HG02885 (cell line): ENCODE measurements around the gene GUCA1C.

ENCODE experiments used
- ATAC-seq: cut with Tn5 transposase; IDR thresholded peaks from one replicate; pipeline ENCODE4 v1.9.1; 2021; ENCODE audit warnings: mild to moderate bottlenecking; ENCODE audit not compliant: unreplicated experiment, poor library complexity

The GUCA1C gene, protein sequence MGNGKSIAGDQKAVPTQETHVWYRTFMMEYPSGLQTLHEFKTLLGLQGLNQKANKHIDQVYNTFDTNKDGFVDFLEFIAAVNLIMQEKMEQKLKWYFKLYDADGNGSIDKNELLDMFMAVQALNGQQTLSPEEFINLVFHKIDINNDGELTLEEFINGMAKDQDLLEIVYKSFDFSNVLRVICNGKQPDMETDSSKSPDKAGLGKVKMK

DNA sequence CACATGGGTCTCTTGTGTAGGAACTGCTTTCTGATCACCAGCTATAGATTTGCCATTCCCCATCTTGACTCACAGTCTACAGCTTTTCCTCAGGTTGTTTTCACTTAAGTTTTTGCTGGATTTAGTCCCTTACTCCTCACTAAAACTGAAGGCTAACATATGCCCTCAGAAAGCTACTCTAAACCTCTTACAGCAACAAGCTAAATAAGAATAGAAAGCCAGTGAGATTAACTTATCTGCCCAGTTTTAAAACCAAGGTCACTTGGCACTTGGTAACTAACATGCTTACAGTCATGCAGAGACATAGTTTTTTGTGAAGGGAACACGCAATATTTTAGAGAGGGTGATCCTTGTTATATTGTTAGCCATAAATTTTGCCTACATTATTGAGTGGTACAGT is at the start of gene GUCA1C:
Gene GUCA1C (minus strand): TSS at position 180 of the 400 bp plus-strand sequence. CDS start 117 bp downstream, at position 63.
- ATAC-seq = no peak

DNA sequence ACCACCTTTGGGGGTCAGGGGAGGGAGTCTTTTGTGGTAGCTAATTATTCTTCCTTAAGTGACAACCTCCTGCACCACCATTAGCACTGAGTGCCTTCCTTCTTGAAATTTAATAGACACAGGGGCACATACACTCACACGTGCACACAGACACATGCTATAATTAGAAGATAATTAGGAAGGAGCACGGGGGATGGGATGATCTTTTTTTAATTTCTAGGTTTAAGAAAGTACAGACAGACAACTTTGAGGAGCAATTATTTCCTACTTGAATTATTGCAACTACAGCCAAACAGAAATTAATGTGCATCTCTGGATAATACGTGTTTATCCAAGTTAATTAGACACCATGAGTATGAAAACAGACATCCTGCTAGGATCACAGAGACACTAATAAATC is 44.8 kb upstream of the GUCA1C start:
- ATAC-seq = no peak

DNA sequence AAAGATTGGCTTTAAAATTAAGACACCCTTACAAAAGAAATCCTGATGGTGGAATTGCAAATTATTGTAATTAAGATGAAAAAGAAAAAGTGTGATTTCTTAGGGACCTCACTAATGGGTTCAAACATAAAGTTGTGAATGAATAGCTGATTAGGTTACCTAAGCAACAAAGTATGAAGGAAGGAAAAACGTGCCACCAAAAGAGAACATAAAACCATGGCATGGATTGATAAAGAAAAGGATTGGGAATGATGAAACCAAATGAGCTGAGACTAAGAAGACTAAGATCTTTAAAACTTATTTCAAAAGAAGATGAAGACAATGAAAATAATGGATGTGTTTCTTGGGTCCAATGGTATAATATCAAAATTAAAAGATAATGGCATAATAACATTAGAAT is 32.2 kb upstream of the GUCA1C start:
- ATAC-seq = no peak

DNA sequence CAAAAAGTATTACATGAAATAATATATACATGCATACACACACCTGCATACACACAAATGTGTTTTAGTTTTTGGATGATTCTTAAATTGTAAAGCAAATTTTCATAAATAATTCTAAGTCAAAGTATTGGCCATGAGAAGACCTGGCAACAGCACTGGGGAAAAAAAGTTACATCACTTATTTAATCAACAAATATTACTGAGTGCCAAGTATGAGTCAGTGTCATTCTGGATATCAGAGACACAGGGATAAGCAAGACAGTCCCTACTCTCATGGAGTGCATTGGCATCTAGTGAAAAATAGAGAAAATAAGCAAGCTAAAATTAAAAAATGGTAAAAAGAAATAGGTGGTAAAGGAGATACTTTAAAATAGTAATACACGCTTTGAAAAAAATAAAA is 29.4 kb upstream of the GUCA1C start:
- ATAC-seq = no peak

DNA sequence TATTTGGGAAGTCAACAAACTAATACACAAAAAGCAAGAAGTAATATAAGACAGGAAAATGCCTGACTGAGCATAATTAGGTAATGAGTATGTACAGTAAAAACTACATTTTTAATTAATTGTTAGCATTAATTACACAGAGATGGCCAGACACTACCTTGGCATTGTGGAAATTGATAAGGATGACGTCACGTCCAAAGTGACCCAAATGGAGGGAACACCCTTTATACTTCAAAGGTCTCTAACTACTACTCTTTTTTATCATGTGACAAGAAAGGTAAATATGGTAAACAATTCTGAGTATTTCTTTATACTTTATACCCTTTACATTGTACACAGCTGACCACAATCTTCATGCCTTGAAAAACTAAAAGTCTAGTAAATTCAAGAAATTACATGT is 22.4 kb upstream of the GUCA1C start:
- no peak for ATAC-seq

DNA sequence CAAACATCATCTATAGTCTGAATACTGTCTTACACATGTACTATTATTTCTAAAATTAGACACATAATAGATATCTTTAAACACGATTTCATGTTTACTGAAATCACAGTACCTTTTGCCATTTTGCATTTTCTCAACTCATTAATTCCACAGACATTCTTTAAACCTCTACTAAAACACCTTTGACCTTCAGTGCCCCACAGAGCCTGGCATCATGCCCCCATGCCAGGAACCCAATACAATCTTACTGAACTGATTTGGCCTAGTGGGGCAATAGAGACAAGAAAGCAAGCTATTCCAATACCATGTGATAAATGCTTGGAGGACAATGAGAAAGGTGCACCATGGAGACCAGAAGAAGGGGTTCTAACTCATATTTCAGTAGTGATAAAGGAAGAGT is 19.3 kb upstream of the GUCA1C start:
- no peak for ATAC-seq

DNA sequence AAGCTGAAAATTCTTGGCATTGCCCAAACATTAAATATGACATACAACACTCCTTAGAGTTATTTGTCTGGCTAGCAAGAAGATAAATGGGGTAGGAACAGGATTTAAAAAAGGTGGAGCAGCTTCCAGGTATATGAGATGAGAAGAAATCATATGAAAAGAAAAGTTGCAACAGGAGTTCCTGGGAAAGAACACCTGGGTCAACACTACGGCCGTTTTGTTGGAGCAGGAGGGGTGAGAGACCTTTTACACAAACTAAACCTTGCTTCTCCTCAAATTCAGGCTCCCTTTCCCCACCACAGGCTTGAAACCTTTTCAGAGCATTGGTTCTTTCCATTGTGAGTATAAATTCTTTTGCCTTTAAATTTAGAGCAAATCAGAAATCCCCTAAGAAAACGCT is 18.8 kb upstream of the GUCA1C start:
- ATAC-seq = no peak

DNA sequence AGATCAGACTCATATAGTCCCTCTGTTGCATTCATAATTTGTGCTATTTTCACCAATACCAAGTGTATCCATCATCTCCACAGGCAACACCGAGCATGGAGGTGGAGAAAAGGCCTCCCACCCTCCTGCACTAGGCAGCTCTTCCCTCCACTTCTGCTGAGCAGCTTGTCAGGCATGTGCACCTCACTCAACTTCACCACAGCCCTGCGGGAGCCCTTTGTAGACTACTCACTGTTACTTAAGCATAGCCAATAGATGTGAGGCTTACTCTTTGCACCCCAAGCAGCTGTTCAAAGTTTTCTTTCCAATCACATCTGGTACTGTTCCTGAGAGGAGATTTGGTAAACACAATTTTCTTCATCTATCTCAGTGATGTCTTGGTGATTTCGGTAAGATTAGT is 16.9 kb upstream of the GUCA1C start:
- no peak for ATAC-seq

DNA sequence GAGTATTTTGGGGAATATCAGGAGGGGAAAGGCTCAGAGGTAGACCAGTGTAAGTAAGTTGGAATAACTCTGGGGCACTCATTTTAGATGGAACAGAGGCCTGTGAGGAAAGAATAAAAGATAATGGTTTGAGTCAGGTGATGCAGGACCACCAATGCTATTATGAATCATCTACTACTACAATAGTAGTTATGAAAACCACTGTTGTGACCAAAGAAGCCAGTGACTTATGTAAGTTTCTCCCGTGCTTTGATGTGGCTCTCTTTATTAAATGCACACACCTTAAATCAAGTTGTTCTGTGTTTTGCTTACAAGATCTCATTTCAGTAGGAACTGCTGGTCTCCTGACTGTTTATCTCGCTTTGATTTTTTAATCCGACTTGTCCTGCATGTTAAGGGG is 13.1 kb upstream of the GUCA1C start:
- no peak for ATAC-seq

DNA sequence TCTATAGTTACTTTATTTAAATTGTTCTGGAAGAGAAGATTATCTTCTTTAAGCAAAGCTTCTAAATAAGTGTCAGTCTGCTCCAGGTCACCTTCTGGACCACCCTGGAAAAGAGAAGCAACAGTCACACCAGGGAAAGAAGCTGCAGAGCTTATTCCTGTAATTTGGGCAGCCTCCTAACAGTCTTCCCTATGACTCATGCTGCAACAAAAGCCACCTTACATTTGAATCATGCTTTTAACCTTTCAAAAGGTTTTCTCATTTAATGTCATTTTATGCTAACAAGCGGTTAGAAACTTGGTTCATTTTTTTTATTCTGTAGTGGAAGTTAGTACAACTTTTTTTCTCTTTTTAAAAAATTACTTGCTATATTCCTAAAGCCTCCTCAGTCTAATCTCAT is 5.3 kb upstream of the GUCA1C start:
- no peak for ATAC-seq

DNA sequence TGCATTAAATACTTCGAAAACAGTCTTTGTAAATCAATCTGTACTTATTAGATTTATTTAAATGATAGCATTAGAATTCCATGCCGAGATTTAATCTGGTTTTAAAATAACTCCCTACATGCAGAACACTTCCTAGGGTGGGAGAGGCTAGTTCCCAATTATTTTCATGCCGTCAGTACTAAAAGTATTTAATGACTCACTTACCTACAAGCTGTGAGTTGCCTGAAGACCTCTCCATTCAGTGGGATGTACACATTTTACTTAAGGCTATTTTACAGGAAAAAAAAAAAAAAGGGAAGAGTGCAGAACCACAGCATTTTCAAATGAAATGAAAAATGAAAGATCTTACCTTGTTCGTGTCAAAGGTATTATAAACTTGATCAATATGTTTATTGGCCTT is 469 bp downstream of the GUCA1C start:
- no peak for ATAC-seq

DNA sequence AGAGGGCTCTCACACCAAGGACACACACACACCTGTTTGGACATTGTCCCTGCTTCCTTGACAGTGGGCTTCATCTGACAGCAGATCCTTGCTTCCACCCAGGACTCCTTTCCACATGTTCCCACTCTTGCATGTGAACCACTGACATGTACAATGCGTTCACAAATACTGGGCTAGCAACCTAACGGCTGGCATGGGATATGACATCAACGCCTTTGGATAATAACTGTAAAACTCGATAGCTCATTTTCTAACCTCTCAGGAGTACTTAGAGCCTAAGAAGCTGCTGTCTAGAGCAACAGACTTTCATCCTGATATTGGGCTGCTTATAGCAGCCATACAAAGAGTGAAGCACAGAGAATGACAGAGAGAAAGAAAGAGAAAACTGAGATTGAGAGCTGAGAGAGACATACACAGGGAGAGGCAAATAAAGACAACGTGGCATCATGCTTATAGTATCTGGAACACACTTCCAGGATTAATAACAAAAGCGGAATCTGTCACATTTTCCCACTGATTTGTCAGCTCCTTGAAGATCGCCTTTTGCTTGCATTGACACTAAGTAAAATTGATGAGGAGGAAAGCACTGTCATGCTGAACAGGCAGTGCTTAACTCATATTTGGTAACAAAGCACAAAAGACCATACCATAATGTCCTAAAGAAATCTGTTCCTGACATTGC is 1.7 kb downstream of the GUCA1C start:
- no peak for ATAC-seq

DNA sequence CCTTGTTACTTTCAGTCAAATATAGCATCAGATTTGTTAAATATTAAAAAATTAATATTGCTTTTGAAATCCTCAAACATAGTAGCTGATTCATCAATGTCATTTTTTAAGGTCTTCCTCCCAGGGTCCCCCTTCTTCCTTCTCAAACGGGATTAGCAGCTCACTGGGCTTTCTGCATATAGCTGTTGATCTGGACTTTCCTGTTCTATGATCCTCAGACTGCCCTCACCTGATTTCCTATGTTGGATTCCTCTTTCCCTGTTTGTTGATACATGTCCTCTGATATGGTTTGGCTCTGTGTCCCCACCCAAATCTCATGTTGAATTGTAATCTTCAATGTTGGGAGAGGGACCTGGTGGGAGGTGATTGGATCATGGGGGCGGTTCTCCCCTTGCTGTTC is 5.8 kb downstream of the GUCA1C start:
- no peak for ATAC-seq

DNA sequence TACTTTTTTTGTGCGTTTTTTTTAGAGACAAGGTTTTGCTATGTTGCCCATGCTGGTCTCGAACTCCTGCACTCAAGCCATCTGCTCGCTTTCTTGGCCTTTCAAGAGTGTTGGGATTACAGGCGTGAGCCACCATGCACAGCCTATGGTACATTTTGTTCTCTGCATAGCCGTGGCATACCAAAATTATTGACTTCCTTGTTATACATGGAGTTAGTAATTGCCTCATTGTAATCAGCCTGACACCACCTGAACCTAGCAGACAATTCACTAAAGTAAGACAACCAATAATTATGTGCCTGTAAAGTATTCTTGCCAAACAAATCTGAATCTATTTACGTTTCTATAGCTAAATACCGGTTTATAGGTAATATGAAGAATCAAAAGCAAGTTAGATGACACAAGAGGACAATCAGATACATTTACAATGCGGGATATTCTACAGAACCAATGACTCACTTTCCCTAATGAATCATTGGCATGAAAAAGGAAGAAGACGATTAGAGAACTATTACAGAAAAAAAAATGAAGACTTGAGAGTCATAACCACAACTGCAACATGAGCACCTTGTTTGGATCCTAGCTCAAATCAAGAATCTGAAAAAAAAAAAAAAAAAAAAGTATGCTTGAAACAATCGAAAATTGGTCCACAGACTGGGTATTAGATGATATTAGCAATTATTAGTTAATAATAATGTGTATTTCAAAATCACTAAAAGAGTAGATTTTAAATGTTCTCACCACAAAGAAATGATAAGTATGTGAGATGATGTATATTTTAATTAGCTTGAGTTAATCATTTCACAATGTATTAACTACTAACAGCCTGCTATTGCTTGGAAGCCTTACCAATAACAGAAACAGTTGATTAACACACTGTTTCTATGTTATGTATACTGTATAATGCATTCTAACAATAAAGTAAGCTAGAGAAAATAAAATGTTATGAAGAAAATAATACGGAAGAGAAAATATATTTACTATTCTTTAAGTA is 7.1 kb downstream of the GUCA1C start:
- ATAC-seq = no peak

DNA sequence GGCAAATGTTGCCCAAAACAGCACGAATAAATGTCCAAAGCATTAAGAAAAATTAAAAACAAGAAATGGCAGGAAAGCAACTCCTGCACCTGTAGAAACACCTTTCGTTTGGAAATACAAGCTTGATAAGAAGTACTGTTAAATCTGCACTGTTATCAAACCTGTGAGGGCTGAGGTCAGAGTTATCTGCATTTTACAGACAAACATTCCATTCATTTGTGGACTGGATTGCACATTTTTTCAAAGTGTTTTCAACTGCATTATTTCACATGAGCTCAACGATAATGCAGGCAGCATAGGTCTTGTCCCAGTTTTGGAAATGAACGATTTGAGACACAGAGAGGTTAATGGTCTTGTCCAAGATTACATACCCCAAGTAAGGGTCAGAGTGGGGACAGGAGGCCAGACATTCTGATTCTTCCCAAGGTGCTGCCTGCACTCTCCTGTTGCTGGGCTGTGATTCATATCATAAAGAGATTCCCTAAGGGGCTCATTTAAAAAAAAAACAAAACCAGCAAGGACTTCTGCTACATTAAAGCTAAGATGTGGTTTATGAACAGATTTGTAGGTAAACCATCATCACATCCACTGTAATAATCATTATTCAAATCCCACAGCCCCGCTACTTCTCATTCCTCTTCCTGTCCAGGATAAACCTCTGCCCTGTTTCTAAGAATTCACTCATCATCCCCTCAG is 13.0 kb downstream of the GUCA1C start:
- no peak for ATAC-seq

DNA sequence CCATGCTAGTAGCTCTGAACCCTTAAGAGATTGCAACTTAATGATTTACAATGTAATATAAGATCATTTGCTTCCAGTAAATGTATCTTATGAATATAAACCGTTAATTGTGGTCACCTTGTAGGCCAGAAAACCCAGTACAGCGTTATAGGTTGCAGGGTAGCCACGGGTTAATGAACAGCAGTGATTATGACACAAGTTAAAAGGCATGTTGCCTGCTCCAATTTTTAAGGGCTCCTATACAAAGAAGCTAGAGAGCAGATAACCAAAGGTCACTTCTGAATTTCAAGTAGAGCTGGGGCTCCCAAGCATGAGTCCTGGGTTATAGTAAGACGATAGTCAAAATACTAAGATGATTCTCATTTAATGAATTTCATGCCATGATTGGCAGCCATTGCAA is 13.5 kb downstream of the GUCA1C start:
- no peak for ATAC-seq

DNA sequence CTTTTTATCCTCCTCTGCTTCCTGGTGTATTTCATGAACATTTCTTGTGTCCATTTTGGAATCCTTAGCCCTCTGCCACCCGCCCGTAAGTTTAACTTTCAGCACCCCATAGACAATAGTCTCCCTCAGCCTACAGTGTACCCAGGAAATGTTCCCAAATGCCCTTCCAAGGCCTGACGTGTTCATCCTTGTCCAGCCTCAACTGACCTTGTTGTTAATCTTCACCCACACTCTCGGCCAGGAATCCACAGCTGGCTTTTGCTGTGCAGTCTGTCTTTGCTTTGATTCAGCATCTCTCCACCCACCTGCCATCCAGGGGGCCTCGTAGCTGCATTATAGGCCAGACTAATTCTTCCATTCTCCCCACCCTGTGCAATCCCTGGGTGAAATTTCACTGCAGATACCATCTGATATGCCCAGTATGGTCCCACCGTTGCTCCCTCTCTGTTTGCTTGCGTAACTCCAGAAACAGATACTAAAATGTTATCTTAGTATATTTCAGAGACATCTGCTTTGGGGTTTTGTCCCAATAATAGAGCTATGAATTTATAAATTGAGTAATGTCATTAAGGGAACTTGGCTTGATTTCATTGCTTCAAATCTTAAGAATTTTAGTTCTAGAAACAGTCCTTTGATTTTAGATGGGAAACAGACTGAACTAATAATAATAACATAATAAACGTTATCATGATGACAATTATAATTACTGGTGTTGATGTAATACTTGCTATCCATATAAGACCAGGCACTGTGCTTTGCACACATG is 16.6 kb downstream of the GUCA1C start:
- no peak for ATAC-seq

DNA sequence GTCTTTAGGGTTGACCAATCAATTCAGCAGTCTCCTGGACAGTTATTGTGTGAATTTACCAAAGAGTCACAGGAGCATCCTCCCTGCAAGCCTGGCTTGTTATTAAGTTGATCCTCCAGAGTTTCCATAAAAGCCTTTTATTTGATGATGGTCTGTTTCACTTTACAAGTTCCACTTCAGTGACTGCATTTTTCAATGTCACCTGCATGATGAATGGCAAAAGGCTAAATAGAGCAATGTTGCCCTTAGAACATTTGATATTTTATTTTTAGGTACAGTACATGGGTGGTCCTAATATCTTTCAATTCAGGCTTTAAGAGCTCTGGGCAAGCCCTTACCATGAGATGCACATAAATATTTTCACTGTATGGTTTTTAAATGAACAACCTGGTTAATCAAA is 22.6 kb downstream of the GUCA1C start:
- no peak for ATAC-seq

DNA sequence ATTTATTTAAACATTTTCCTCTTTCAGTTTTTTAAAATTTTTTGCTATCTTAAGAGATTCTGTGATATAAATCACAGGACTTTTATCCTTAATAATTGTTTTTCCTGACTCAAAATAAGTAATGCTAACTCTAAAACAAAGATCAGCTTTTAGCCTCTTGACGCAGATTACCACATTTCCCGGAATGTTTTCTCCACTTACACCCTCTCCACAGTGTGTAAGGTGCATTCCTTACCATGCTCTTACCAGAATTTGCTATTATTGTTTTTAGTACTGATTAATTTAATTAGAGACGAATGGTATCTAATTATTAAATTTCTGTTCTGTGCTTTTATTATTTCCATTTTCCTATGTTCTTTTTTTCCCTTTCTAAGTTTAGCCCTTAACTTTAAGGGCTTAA is 34.8 kb downstream of the GUCA1C start:
- no peak for ATAC-seq
